Left ventricle myocardium inferior (tissue), 1 donor: ENCODE results near the gene DOCK9. TPM values are rescaled to one million over a fixed set of nuclear protein-coding genes. Genes with fewer than 3 reads are reported as not detected.

ENCODE experiments used
- DNase-seq: peaks from one replicate; pipeline ENCODE4 v3.0.0-alpha.2; 2020
- H3K27ac ChIP-seq: fragments of 200-600 bp; replicated peaks from 2 replicates; pipeline ENCODE4 v1.8.0; 2021
- H3K27me3 ChIP-seq: fragments of 200-600 bp; 2 replicates; pipeline ENCODE4 v1.8.0; 2021; ENCODE audit warnings: low read depth
- H3K36me3 ChIP-seq: fragments of 200-600 bp; 2 replicates; pipeline ENCODE4 v1.8.0; 2021
- H3K4me1 ChIP-seq: fragments of 200-600 bp; 2 replicates; pipeline ENCODE4 v1.8.0; 2021
- H3K4me3 ChIP-seq: fragments of 200-600 bp; 2 replicates; pipeline ENCODE4 v1.8.0; 2021; ENCODE audit warnings: mild to moderate bottlenecking, moderate library complexity
- H3K9me3 ChIP-seq: fragments of 200-600 bp; replicated peaks from 2 replicates; pipeline ENCODE4 v1.8.0; 2021
- intact Hi-C: fragments of 100-400 bp; cut with micrococcal nuclease; formaldehyde crosslinking; loops from one replicate; pipeline ENCODE4 v1.11.0; 2022
- total RNA-seq: library from RNA; stranded (reverse); fragmentation: NEBNext Ultra II Directional; extraction: Animal tissue kit (Norgen Biotek cat#: 25700); gene quantifications from one replicate; pipeline ENCODE4 v1.2.1, GENCODE V29; 2021
- TF ChIP-seq, protein P1 (sequence below): fragments of 200-600 bp; IDR thresholded peaks from 2 replicates; pipeline ENCODE4 v1.8.0; 2021; ENCODE audit warnings: antibody characterized with exemption, mild to moderate bottlenecking, borderline replicate concordance
- donor health status: DM: no; HTN: yes; CAD: no; lungs with severe emphysema.

Gene DOCK9
- total RNA-seq, 1 donor from 2014 or later, result 36.8 TPM

DNA sequence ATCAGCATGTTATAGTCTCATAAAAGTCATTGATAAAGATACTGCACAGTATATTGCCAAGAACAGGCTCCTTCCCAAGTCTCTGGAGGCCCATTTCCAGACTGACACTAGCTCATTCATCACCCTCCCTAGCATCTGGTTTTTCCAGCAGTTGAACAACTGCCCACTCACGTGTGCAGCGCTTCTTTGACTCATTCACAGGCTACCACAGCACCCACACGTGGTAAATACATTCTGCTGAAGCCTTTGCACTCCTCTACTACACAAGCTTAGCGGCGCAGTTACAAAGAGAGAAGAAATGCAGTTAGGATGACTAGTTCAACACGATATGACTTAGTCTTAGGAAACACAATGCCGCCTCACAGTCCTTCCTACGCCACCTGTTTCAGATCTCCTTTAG lies 87.7 kb downstream of the DOCK9 start:
- H3K36me3 ChIP-seq, result peaks cover 59% of the 10 kb centered on the region
- intact Hi-C loops, result no loop called here

DNA sequence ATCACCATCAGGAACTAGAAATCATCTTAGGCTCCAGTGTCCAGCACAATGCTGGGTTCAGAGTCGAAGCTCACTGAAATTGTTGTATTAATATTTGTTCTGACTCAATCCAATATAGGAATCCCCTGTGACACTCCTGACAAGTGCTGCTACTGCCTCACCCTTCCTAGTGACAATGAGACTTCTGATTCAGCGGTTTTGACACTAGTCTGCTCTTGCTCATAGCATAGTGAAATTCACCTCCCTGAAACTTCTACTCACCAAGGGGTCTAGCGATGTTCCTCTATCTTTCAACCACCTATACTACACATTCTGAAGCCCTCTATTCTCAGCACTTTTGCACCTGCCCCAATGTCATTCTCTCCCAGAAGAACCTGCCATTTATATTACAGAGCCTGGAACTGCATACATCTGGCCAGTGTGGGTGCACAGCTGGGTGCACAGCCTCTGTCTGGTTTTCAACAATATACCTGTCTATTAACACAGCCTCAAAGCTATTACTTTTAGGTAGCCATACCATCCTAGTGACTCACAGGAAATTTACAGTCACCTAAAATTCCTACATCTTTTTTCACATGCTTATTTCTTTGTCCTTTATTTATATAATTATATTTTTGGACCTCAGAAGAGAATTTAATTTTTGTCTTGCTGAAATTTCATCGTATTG lies 88.3 kb downstream of the DOCK9 start:
- no peak for DNase-seq
- Histone ChIP-seq H3K4me3 (no peak overlapping the region), H3K27ac (no peak overlapping the region), H3K4me1 (peaks cover 48% of the 10 kb centered on the region), H3K27me3 (no peaks in the 10 kb centered on the region), H3K36me3 (peaks cover 64% of the 10 kb centered on the region), H3K9me3 (no peaks in the 10 kb centered on the region)
- TF ChIP-seq, protein P1, sequence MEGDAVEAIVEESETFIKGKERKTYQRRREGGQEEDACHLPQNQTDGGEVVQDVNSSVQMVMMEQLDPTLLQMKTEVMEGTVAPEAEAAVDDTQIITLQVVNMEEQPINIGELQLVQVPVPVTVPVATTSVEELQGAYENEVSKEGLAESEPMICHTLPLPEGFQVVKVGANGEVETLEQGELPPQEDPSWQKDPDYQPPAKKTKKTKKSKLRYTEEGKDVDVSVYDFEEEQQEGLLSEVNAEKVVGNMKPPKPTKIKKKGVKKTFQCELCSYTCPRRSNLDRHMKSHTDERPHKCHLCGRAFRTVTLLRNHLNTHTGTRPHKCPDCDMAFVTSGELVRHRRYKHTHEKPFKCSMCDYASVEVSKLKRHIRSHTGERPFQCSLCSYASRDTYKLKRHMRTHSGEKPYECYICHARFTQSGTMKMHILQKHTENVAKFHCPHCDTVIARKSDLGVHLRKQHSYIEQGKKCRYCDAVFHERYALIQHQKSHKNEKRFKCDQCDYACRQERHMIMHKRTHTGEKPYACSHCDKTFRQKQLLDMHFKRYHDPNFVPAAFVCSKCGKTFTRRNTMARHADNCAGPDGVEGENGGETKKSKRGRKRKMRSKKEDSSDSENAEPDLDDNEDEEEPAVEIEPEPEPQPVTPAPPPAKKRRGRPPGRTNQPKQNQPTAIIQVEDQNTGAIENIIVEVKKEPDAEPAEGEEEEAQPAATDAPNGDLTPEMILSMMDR, result no peak
- intact Hi-C loops, result no loop called here

More for the DNA sequence above, 87.7 kb downstream of the DOCK9 start:
- Histone ChIP-seq H3K4me1 (peaks cover 48% of the 10 kb centered on the region), H3K4me3 (no peak overlapping the region), H3K27ac (peak overlapping the region; percentile 21), H3K9me3 (no peaks in the 10 kb centered on the region), H3K27me3 (no peaks in the 10 kb centered on the region)
- TF ChIP-seq, protein P1, result no peak
- no peak for DNase-seq

DNA sequence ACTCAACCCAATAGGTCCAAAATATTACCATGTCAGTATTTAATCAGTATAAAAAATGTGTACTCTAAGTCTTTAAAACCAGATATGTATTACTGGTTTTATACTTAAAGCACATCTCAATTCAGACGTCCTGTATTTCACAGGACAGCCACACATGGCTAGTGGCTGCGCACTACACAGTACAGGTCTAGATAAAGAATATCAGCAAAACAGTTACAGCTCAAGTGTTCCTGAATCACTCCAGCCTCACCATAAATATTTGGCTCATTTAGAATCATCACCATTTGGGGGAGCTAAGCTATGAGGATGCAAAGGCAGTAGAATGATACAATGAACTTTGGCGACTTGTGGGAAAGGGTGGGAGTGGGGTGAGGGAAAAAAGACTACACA lies 89.0 kb downstream of the DOCK9 start:
- peaks cover 64% of the 10 kb centered on the region for H3K36me3 ChIP-seq
- no peaks in the 10 kb centered on the region for H3K27me3 ChIP-seq
- TF ChIP-seq, protein P1, result no peak
- DNase-seq, result no peak
- no peak overlapping the region for H3K4me3 ChIP-seq
- intact Hi-C loops, result no loop called here
- no peak overlapping the region for H3K27ac ChIP-seq
- no peaks in the 10 kb centered on the region for H3K9me3 ChIP-seq
- H3K4me1 ChIP-seq, result peaks cover 47% of the 10 kb centered on the region

DNA sequence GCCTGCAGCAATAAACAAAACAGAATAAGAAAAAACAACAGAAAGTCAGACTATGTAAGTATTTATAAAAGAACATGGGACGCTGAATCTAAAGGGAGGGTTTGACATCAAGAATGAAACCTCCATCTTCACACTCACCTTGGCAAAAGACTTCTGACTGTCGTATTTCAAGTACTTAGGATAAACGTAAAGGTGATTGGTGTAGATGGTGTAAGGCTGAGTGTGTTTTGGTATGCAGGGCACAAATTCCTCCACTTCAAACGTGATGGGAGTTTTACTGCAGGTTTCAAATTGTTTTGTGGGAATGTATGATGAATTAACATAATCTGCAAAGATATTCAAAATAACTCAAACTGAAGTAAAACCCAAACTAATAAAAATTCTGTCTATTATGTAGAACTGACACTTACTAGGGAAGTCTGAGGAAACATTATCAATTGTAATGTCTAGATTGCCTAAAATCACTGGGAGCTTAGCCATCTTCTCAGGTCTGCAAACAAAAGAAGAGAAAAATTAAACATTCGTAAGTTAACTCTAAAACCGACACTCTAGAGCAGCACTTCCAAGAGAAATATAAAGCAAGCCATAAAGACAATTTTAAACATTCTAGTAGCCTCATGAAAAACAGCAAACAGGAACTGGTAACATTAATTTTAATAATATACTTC lies 89.5 kb downstream of the DOCK9 start:
- H3K4me1 ChIP-seq, result peaks cover 42% of the 10 kb centered on the region
- no peaks in the 10 kb centered on the region for H3K27me3 ChIP-seq
- H3K4me3 ChIP-seq, result no peak overlapping the region
- DNase-seq, result no peak
- TF ChIP-seq, protein P1, result no peak
- no peak overlapping the region for H3K27ac ChIP-seq
- H3K36me3 ChIP-seq, result peaks cover 64% of the 10 kb centered on the region
- intact Hi-C loops, result no loop called here
- H3K9me3 ChIP-seq, result no peaks in the 10 kb centered on the region

DNA sequence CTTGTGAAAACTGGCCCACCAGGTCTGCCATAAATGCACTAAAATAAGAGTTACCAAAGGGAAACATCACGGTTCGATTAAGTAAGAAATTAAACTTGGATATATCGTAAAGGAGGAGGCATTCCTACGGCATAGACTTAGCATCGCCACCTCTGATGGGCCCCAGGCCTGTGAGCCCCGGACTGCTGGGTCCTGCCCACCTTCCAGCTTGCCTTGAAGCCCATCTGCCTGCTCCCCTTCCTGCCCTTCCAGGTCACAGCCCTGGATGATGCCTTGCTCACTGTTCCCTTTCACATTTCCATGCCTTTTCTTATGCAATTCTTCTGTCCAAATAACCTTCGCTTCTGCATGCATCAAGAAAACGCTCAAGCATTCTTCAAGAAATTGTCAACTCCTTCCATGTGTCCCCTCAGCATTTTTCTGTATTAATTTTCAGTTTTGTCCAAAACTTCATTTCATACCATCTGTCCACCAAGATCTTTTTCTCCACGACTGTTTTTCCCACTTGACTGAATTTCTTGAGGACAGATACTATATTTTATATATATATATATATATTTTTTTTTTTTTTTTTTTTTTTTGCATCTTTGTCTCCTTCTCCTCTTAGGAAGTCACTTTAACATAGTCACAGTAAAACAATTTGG lies 91.2 kb downstream of the DOCK9 start:
- Histone ChIP-seq H3K9me3 (no peaks in the 10 kb centered on the region), H3K4me3 (no peak overlapping the region), H3K4me1 (peaks cover 28% of the 10 kb centered on the region), H3K27ac (no peak overlapping the region), H3K36me3 (peaks cover 68% of the 10 kb centered on the region), H3K27me3 (no peaks in the 10 kb centered on the region)
- TF ChIP-seq, protein P1, result no peak
- intact Hi-C loops, result no loop called here
- DNase-seq, result no peak
